ENCODE data around the gene EMILIN3. TPM values are rescaled to one million over a fixed set of nuclear protein-coding genes. Genes with fewer than 3 reads are reported as not detected.

The EMILIN3 gene
- total RNA-seq, 4 donors from 2014 or later, result 1.8 to 84.6 (median 32.9) TPM

DNA sequence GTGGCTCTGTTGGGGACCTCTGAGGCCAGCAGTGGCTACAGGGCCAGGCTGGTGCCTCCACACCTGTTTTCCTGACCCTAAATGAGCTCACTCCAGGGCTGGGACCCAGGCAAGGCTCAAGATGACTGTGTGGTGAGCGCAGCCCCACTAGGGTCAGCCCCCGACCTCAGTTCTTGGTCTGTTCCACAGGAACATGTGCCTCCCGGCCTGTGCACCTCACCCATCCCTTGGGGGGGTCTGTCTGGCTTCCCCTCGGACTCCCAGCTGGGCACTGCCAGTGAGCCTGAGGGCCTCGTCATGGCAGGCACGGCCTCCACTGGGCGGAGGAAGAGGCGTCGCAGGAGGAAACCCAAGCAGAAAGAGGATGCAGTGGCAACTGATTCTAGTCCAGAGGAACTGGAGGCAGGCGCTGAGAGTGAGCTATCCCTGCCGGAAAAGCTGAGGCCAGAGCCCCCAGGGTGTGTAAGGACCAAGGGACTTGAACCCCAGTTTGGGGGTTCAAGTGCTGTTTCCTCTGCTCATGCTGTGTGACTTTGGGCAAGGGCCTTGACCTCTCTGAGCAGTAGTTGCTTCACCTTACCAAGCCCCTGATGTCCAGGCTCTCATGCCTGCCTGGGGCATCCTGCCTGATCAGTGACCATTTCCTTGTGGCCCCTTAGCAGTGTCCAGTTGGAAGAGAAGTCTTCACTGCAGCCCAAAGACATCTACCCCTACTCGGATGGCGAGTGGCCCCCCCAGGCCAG, 18.0 kb downstream of the EMILIN3 start:
- 87 to 91% methylated on average over 11 of the region's 13 CpGs for WGBS, 2 donors
- no peak for DNase-seq (ENCODE audit: low spot score in 2 of 2)
- Histone ChIP-seq H3K27me3 (no peaks in the 10 kb centered on the region), H3K27ac (no peak overlapping the region), H3K36me3 (peaks cover 0 to 79% (median 0%) of the 10 kb centered on the region in 3 donors), H3K9me3 (no peaks in the 10 kb centered on the region), H3K4me3 (no peak overlapping the region), H3K4me1 (peaks cover 0 to 4% (median 0%) of the 10 kb centered on the region in 4 donors)
- TF ChIP-seq EP300 (IDR thresholded peaks at IDR 0.05), result no peak
- TF ChIP-seq POLR2A (IDR thresholded peaks at IDR 0.05), result no peak
- TF ChIP-seq, protein P1, sequence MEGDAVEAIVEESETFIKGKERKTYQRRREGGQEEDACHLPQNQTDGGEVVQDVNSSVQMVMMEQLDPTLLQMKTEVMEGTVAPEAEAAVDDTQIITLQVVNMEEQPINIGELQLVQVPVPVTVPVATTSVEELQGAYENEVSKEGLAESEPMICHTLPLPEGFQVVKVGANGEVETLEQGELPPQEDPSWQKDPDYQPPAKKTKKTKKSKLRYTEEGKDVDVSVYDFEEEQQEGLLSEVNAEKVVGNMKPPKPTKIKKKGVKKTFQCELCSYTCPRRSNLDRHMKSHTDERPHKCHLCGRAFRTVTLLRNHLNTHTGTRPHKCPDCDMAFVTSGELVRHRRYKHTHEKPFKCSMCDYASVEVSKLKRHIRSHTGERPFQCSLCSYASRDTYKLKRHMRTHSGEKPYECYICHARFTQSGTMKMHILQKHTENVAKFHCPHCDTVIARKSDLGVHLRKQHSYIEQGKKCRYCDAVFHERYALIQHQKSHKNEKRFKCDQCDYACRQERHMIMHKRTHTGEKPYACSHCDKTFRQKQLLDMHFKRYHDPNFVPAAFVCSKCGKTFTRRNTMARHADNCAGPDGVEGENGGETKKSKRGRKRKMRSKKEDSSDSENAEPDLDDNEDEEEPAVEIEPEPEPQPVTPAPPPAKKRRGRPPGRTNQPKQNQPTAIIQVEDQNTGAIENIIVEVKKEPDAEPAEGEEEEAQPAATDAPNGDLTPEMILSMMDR (IDR thresholded peaks at IDR 0.05), result no peak

GRCh38 chr20:41347523-41348429, 18.8 kb downstream of the EMILIN3 start:
- H3K4me3 ChIP-seq, result no peak overlapping the region
- H3K27me3 ChIP-seq, result no peaks in the 10 kb centered on the region
- TF ChIP-seq EP300 (IDR thresholded peaks at IDR 0.05) (no peak), POLR2A (IDR thresholded peaks at IDR 0.05) (no peak)
- TF ChIP-seq, protein P1 (IDR thresholded peaks at IDR 0.05), result no peak
- peaks cover 0 to 7% (median 0%) of the 10 kb centered on the region in 4 donors for H3K4me1 ChIP-seq
- H3K9me3 ChIP-seq, result no peaks in the 10 kb centered on the region
- WGBS, 2 donors, result 76 to 83% methylated on average over 10 to 13 of the region's 13 CpGs
- H3K36me3 ChIP-seq, result peaks cover 0 to 70% (median 0%) of the 10 kb centered on the region in 3 donors
- DNase-seq (ENCODE audit: low spot score in 2 of 2), result no peak
- no peak overlapping the region for H3K27ac ChIP-seq

GRCh38 chr20:41345729-41346067, 20.9 kb downstream of the EMILIN3 start:
- WGBS, 2 donors, result 90% methylated on average over 17 of the region's 17 CpGs
- Histone ChIP-seq H3K4me1 (peaks cover 0 to 25% (median 3%) of the 10 kb centered on the region in 4 donors), H3K4me3 (no peak overlapping the region), H3K27ac (no peak overlapping the region), H3K27me3 (no peaks in the 10 kb centered on the region), H3K9me3 (no peaks in the 10 kb centered on the region), H3K36me3 (peaks cover 0 to 52% (median 0%) of the 10 kb centered on the region in 3 donors)
- TF ChIP-seq, protein P1 (IDR thresholded peaks at IDR 0.05), result no peak
- TF ChIP-seq POLR2A (IDR thresholded peaks at IDR 0.05) (no peak), EP300 (IDR thresholded peaks at IDR 0.05) (no peak)
- DNase-seq (ENCODE audit: low spot score in 2 of 2), result no peak

GRCh38 chr20:41344938-41345728, 21.5 kb downstream of the EMILIN3 start:
- no peaks in the 10 kb centered on the region for H3K27me3 ChIP-seq
- no peak for DNase-seq (ENCODE audit: low spot score in 2 of 2)
- peaks cover 0 to 46% (median 0%) of the 10 kb centered on the region in 3 donors for H3K36me3 ChIP-seq
- no peak overlapping the region for H3K27ac ChIP-seq
- H3K9me3 ChIP-seq, result no peaks in the 10 kb centered on the region
- WGBS, 2 donors, result 73 to 82% methylated on average over 10 to 11 of the region's 11 CpGs
- peaks cover 0 to 30% (median 3%) of the 10 kb centered on the region in 4 donors for H3K4me1 ChIP-seq
- no peak overlapping the region for H3K4me3 ChIP-seq
- TF ChIP-seq, protein P1 (IDR thresholded peaks at IDR 0.05), result no peak
- TF ChIP-seq EP300 (IDR thresholded peaks at IDR 0.05) (no peak), POLR2A (IDR thresholded peaks at IDR 0.05) (no peak)
